ENCODE results near the gene SPATA33.
"Not testable (repeated sequence)": the region's sequence is repeated elsewhere in the genome, so short reads cannot be mapped to it uniquely, and the experiment has no call there.

The SPATA33 gene

GRCh38 chr16:89641458-89642119 is 16.0 kb upstream of the SPATA33 start:
- TF ChIP-seq POLR2A (IDR thresholded peaks at IDR 0.05; ENCODE audit: low read length) = no peak
- DNase-seq = no peak

GRCh38 chr16:89642574-89642973 is 15.1 kb upstream of the SPATA33 start:
- no peak for TF ChIP-seq POLR2A (IDR thresholded peaks at IDR 0.05; ENCODE audit: low read length)
- no peak for TF ChIP-seq GATA1 (IDR thresholded peaks at IDR 0.05; ENCODE audit: low read depth, low read length)
- no peak for DNase-seq

- TF ChIP-seq POLR2A (IDR thresholded peaks at IDR 0.05; ENCODE audit: low read length) = no peak
- no peak for TF ChIP-seq GATA1 (IDR thresholded peaks at IDR 0.05; ENCODE audit: low read depth, low read length)
- DNase-seq = peak in 1 of 2 experiments; percentile 15
Observed at GRCh38 chr16:89643769-89644300, 13.8 kb upstream of the SPATA33 start.

GRCh38 chr16:89645122-89645521 is 12.5 kb upstream of the SPATA33 start:
- TF ChIP-seq POLR2A (IDR thresholded peaks at IDR 0.05; ENCODE audit: low read length) = no peak
- no peak for TF ChIP-seq GATA1 (IDR thresholded peaks at IDR 0.05; ENCODE audit: low read depth, low read length)
- no peak for DNase-seq

GRCh38 chr16:89646270-89646669 is 11.4 kb upstream of the SPATA33 start:
- DNase-seq = no peak
- no peak for TF ChIP-seq POLR2A (IDR thresholded peaks at IDR 0.05; ENCODE audit: low read length)
- TF ChIP-seq GATA1 (IDR thresholded peaks at IDR 0.05; ENCODE audit: low read depth, low read length) = no peak

DNA sequence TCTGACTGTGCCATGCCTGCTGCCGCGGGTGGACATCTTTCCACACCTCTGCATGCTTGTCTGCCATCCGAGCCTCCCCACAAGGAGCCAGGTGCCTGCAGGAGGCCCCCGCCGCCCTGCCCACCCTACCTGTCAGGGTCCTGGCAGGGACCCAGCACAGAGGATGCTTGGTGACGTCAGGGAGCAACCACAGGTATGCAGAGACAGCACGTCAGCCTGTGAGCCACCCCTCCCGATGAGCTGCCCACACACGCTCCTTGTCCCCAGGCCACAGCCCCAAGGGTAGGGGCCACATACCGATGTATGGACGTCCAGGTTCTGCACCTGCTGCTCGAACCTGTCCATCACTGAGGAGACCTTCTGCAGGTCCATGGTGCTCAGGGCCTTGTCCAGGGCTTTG is 10.7 kb upstream of the SPATA33 start:
- TF ChIP-seq POLR2A (IDR thresholded peaks at IDR 0.05; ENCODE audit: low read length) = no peak
- no peak for TF ChIP-seq GATA1 (IDR thresholded peaks at IDR 0.05; ENCODE audit: low read depth, low read length)
- DNase-seq = no peak

DNA sequence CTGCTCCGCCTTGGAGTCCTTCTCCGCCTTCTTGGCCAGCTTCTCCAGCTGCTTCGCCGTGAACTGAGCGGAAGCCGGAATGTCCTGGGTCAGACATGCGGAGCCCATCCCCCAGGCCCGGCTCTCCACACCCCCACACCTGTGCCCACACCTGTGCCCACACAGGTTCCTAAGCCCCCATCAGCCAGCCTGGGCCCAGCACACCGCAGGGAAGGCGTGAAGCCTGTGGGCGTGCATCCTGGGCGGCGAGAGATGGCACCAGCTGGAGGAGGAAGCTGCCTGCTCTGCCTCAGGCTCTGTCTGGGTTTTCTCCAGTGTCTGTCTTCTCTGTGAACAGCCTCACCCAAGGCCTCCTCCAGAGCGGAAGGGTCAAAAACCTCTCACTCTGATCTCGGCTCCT is 6.1 kb upstream of the SPATA33 start:
- DNase-seq = no peak
- TF ChIP-seq GATA1 (IDR thresholded peaks at IDR 0.05; ENCODE audit: low read depth, low read length) = no peak

DNA sequence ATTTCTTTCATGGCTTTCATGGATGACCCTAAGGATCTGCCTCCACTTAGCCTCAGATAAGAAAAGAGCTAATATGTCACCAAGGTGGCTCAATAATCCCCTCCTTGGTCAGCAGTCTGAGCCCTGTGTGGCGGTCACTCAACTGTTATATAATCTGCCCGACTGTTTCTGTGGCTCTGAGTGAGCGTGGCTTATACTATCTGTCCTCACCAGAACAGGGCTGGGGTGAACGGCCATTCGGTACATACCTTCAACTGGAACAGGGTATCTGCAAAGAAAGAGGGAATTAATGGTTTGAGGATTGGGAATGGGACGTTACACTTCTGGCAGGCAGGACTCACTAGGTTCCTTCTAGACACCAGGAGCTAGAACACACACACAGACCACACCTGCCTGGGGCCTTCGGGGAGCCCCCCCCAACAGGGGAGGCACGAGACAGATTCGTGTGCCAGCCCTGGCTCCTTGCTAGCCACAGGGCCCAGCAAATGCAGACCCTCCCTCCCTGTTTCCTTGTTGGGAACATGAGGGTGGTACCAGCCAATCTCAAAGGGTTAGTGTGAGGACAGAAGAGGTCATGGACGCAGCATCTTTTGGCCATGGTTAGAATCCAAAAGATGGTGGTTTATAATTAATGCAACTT is 3.9 kb upstream of the SPATA33 start:
- no peak for TF ChIP-seq GATA1 (IDR thresholded peaks at IDR 0.05; ENCODE audit: low read depth, low read length)
- TF ChIP-seq POLR2A (IDR thresholded peaks at IDR 0.05; ENCODE audit: low read length) = no peak
- no peak for DNase-seq

GRCh38 chr16:89655062-89655643 is 2.5 kb upstream of the SPATA33 start:
- TF ChIP-seq POLR2A (IDR thresholded peaks at IDR 0.05; ENCODE audit: low read length) (no peak), GATA1 (IDR thresholded peaks at IDR 0.05; ENCODE audit: low read depth, low read length) (no peak)
- no peak for DNase-seq

DNA sequence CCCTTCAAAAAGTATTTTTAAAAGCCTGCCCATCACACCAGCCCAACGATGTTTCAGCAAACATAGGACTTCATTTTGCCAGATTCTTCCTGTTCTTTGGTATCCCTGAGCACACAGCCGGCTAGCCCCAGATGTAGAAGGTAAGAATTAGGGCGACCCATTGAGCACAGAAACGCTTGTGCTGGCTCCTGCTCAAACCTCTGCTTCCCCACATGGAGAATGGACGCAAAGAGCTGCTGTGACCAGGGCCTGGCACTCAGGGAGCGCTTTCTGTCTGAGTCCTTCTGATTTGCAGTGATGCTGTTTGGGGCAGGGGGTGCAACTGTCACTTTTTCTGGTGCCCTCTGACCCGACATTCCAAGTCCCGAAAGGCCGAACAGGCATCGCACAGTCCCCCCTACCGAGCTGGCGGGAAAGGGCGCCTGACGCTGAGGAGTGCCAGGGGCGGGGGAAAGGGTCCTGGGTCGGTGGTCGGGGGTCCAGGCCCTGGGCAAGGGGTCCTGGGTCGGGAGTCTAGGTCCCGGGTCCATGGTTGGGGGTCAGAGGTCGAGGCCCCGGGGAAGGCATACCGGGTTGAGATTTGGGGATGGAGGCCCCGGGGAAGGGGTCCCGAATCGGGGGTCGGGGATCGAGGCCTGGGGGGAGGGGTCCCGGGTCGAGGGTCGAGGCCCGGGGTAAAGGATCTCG is 1.1 kb upstream of the SPATA33 start:
- TF ChIP-seq POLR2A (IDR thresholded peaks at IDR 0.05; ENCODE audit: low read length) (no peak), GATA1 (IDR thresholded peaks at IDR 0.05; ENCODE audit: low read depth, low read length) (no peak)
- no peak for DNase-seq

GRCh38 chr16:89658221-89658879 is 714 bp downstream of the SPATA33 start:
- TF ChIP-seq GATA1 (IDR thresholded peaks at IDR 0.05; ENCODE audit: low read depth, low read length) = no peak
- peak; percentile 54 for TF ChIP-seq POLR2A (IDR thresholded peaks at IDR 0.05; ENCODE audit: low read length)
- DNase-seq = peak; percentile 50 to 61

DNA sequence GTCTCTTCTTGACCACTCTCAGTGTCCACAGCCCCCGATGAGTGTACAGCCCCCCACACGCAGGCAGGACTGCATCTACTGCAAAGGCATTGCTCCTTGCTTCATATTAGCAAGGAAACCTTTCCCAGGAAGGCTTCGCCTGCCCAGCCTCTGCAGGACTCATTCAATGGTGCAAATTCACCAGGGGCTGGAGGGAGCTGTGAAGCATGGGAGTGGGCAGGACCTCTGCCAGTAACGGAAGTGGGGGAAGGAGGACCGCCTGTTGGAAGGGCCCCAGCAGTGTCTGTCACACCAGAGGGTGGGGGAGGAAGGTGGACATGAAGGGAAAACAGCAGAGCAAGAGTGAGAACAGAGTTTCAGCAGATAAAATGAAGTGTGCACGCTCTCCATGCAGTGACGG is 2.5 kb downstream of the SPATA33 start:
- TF ChIP-seq POLR2A (IDR thresholded peaks at IDR 0.05; ENCODE audit: low read length) = no peak
- no peak for TF ChIP-seq GATA1 (IDR thresholded peaks at IDR 0.05; ENCODE audit: low read depth, low read length)
- DNase-seq = no peak

DNA sequence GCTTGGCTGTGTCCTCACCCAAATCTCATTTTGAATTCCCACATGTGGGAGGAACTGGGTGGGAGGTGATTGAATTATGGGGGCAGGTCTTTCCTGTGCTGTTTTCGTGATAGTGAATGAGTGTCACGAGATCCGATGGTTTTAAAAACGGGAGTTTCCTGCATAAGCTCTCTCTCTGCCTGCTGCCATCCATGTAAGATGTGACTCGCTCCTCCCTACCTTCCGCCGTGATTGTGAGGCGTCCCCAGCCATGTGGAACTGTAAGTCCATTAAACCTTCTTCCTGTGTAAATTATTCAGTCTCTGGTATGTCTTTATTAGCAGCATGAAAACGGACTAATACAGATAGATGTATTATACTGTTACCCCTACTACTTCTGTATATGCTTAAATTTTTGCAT is 3.6 kb downstream of the SPATA33 start:
- TF ChIP-seq GATA1 (IDR thresholded peaks at IDR 0.05; ENCODE audit: low read depth, low read length) (no peak), POLR2A (IDR thresholded peaks at IDR 0.05; ENCODE audit: low read length) (no peak)
- no peak for DNase-seq

DNA sequence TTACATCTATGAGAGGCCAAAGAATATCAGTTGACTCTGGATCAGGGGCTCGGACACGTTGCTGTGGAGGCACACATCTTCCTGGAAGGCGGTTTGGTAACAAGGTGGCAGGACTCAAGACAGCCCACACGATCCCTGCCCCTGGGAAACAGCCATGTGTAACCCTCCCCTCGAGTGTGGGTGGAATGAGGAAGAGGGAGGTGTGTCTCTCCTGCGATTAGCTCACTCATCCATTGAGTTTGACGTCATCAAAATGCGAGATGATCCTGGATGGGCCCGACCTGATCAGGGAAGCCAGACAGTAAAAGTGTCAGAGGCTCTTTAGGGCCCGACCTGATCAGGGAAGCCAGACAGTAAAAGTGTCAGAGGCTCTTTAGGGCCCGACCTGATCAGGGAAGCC is 6.6 kb downstream of the SPATA33 start:
- DNase-seq = not testable (repeated sequence)

DNA sequence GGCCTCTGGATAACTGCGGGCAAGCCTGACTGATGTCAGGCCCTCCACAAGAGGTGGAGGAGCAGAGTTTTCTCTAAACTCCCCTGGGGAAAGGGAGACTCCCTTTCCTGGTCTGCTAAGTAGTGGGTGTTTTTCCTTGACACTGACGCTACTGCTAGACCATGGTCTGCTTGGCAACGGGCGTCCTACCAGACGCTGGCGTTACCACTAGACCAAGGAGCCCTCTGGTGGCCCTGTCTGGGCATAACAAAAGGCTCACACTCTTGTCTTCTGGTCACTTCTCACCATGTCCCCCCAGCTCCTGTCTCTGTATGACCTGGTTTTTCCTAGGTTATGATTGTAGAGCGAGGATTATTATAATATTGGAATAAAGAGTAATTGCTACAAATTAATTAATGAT is 9.4 kb downstream of the SPATA33 start:
- DNase-seq = peak; percentile 30 to 45
